ENCODE results near the gene G3BP1.

DNA sequence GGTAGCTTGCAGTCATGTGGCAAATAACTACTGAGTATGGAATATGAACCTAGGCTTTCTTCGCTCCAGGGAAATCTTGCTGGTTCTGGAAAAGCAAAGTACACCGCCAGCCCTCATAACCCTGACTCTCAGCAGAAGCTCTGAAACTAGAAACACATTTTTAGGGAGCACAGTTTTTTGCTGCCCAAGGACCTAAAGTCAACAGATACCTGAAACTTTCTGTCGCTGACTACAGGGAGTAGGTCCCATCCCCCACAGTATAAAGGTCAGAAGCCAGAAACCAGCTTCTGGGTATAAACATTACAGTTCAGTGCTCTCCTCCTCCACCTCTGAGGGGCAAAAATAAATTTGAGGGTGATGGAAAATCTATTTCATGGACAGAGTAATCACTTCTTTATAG, 16.4 kb upstream of the G3BP1 start:
- TF ChIP-seq, protein P1, sequence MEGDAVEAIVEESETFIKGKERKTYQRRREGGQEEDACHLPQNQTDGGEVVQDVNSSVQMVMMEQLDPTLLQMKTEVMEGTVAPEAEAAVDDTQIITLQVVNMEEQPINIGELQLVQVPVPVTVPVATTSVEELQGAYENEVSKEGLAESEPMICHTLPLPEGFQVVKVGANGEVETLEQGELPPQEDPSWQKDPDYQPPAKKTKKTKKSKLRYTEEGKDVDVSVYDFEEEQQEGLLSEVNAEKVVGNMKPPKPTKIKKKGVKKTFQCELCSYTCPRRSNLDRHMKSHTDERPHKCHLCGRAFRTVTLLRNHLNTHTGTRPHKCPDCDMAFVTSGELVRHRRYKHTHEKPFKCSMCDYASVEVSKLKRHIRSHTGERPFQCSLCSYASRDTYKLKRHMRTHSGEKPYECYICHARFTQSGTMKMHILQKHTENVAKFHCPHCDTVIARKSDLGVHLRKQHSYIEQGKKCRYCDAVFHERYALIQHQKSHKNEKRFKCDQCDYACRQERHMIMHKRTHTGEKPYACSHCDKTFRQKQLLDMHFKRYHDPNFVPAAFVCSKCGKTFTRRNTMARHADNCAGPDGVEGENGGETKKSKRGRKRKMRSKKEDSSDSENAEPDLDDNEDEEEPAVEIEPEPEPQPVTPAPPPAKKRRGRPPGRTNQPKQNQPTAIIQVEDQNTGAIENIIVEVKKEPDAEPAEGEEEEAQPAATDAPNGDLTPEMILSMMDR (IDR thresholded peaks at IDR 0.05): no peak
- TF ChIP-seq POLR2A (IDR thresholded peaks at IDR 0.05): no peak

Data from thyroid gland (tissue), 4 donors.